K562 (cell line): Measurements from ENCODE around the gene HEPHL1. TPM values are rescaled to one million over a fixed set of nuclear protein-coding genes. Genes with fewer than 3 reads are reported as not detected.

Source experiments
- ATAC-seq: fragments of 200-7000 bp; cut with Tn5 transposase; 3 replicates; pipeline ENCODE4 v1.9.1; 2020; ENCODE audit warnings: moderate library complexity
- Bru-seq: library from RNA; stranded (reverse); fragments of 400-500 nt; gene quantifications from one replicate; lab custom pipeline; 2021; lab: Mats Ljungman, UMichigan
- BruChase-seq, 2 experiments: library from RNA; stranded (reverse); fragments of 400-500 nt; gene quantifications; one replicate each; lab custom pipeline; 2021; lab: Mats Ljungman, UMichigan
- BruUV-seq: library from RNA; stranded (reverse); fragments of 400-500 nt; replicated peaks from 2 replicates; lab custom pipeline; 2021; lab: Mats Ljungman, UMichigan
- CTCF ChIA-PET: fragments of 300-600 bp; formaldehyde crosslinking; extraction: SDS; loops from one replicate; lab custom pipeline; 2021; ENCODE audit warnings: low intra/inter-chr PET ratio; lab: Yijun Ruan, JAX
- POLR2A ChIA-PET: fragments of 300-600, 350-650 bp; sonication (Branson Sonifier 250); formaldehyde crosslinking; extraction: SDS; loops from one replicate; lab custom pipeline; 2021; ENCODE audit warnings: antibody characterized with exemption, inconsistent platforms; lab: Yijun Ruan, JAX
- DNase-seq, 4 experiments: peaks; one replicate each; pipeline versions ENCODE4 v3.0.0 to v3.0.0-alpha.2; 2011 to 2018; ENCODE audit warnings: low spot score in 3 of 4, mixed read lengths in 3 of 4; ENCODE audit errors: extremely low read depth in 1 of 4
- FAIRE-seq: peaks from 2 replicates; lab custom pipeline; 2011; peaks lifted over from hg19 to GRCh38; lab: Jason Lieb, UNC
- H2AFZ ChIP-seq: 2 replicates; pipeline ENCODE4 v1.6.0; 2011; ENCODE audit warnings: low read depth, low read length, control low read depth, inconsistent platforms
- H3K27ac ChIP-seq: fragments of 200-600 bp; 3 replicates; pipeline ENCODE4 v1.8.0; 2011; ENCODE audit warnings: low read depth, mild to moderate bottlenecking, control low read depth, inconsistent platforms, low read length, moderate library complexity, mixed read lengths; ENCODE audit errors: extremely low read depth
- H3K27me3 ChIP-seq, 2 experiments: fragments of 300-600 bp in 1 of 2; 2 replicates in 1 of 2; 3 replicates in 1 of 2; pipeline versions ENCODE4 v1.6.0 to v1.8.0; 2011; ENCODE audit warnings: inconsistent platforms in 2 of 2, low read length in 2 of 2, mild to moderate bottlenecking in 1 of 2, mixed read lengths in 1 of 2, moderate library complexity in 1 of 2; ENCODE audit not compliant: control insufficient read depth in 2 of 2, insufficient read depth in 2 of 2
- H3K36me3 ChIP-seq: fragments of 300-600 bp; 3 replicates; pipeline ENCODE4 v1.8.0; 2011; ENCODE audit warnings: mild to moderate bottlenecking, low read length, inconsistent platforms; ENCODE audit not compliant: control insufficient read depth, insufficient read depth
- H3K4me1 ChIP-seq, 2 experiments: fragments of 200-600 bp in 1 of 2; replicated peaks in 1 of 2; 2 replicates in 1 of 2; 3 replicates in 1 of 2; pipeline versions ENCODE4 v1.5.1 to v1.8.0; 2011; ENCODE audit warnings: inconsistent platforms in 2 of 2, low read length in 2 of 2, mild to moderate bottlenecking in 1 of 2, mixed read lengths in 1 of 2, moderate library complexity in 1 of 2; ENCODE audit not compliant: control insufficient read depth in 2 of 2, insufficient read depth in 2 of 2
- H3K4me2 ChIP-seq: 2 replicates; pipeline ENCODE4 v1.6.1; 2011; ENCODE audit warnings: low read length, control low read depth, inconsistent platforms, mixed read lengths; ENCODE audit not compliant: insufficient read depth
- H3K4me3 ChIP-seq: fragments of 200-600 bp; sonication (generic), shearing (Covaris generic); 2 replicates; pipeline ENCODE4 v1.5.1; 2016; ENCODE audit warnings: control low read depth, inconsistent platforms
- H3K79me2 ChIP-seq: fragments of 200-600 bp; 3 replicates; pipeline ENCODE4 v1.8.0; 2011; ENCODE audit warnings: low read length, inconsistent platforms; ENCODE audit not compliant: control insufficient read depth, insufficient read depth
- H3K9ac ChIP-seq, 2 experiments: 2 replicates each; pipeline versions ENCODE4 v1.6.0 to v1.6.1; 2011; ENCODE audit warnings: low read depth in 2 of 2, low read length in 2 of 2, control low read depth in 1 of 2, inconsistent platforms in 1 of 2, mild to moderate bottlenecking in 1 of 2, mixed read lengths in 1 of 2; ENCODE audit not compliant: insufficient read depth in 1 of 2
- H3K9me1 ChIP-seq: one replicate; pipeline ENCODE4 v1.6.0; 2011; ENCODE audit warnings: inconsistent platforms, mild to moderate bottlenecking, low read length, moderate library complexity; ENCODE audit not compliant: control insufficient read depth, insufficient read depth
- H3K9me3 ChIP-seq: replicated peaks from 2 replicates; pipeline ENCODE4 v1.5.1; 2011; ENCODE audit warnings: low read depth, low read length, inconsistent platforms; ENCODE audit not compliant: control insufficient read depth, insufficient read depth
- H4K20me1 ChIP-seq: replicated peaks from 2 replicates; pipeline ENCODE4 v1.6.1; 2011; ENCODE audit warnings: low read length, inconsistent platforms, mixed read lengths; ENCODE audit not compliant: control insufficient read depth, insufficient read depth
- CTCFL ChIP-seq: IDR thresholded peaks from 2 replicates; pipeline ENCODE4 v1.6.1; 2011; ENCODE audit warnings: borderline replicate concordance, low read depth, mild to moderate bottlenecking, moderate library complexity, low read length; ENCODE audit not compliant: insufficient read depth, poor library complexity, severe bottlenecking
- IRF1 ChIP-seq: sonication (generic); formaldehyde crosslinking; IDR thresholded peaks from 2 replicates; pipeline ENCODE4 v1.8.0; 2022; ENCODE audit warnings: missing genetic modification reagents, mild to moderate bottlenecking, borderline replicate concordance
- MTA3 ChIP-seq: fragments of 450-650 bp; formaldehyde crosslinking; IDR thresholded peaks from 2 replicates; pipeline ENCODE4 v1.6.1; 2017; ENCODE audit warnings: mild to moderate bottlenecking, borderline replicate concordance
- SAFB2 ChIP-seq: fragments of 200-400 bp; formaldehyde crosslinking; IDR thresholded peaks from 2 replicates; pipeline ENCODE4 v1.6.1; 2018; ENCODE audit warnings: borderline replicate concordance, low read length, low read depth, moderate library complexity; ENCODE audit not compliant: severe bottlenecking
- SRSF7 ChIP-seq: fragments of 200-400 bp; formaldehyde crosslinking; optimal IDR thresholded peaks from 2 replicates; pipeline ENCODE3; 2017; ENCODE audit warnings: mild to moderate bottlenecking, low read depth, low read length
- ZNF589 ChIP-seq: fragments of 200-800 bp; sonication (Bioruptor generic); IDR thresholded peaks from 2 replicates; pipeline ENCODE4 v1.6.1; 2016; ENCODE audit warnings: low read depth, missing genetic modification characterization, missing compliant biosample characterization
- WGBS: fragments of 100-300 bp; shearing (Covaris generic); methylation state at CpG from one replicate; pipeline ENCODE4 v1.1.6; 2016; ENCODE audit warnings: low coverage, mixed read lengths; ENCODE audit not compliant: insufficient coverage; ENCODE audit errors: missing lambda C conversion rate; 5-methylcytosine and 5-hydroxymethylcytosine counted together
- in situ Hi-C: fragments of 300-500 bp; cut with MboI; formaldehyde crosslinking; loops from 4 replicates; pipeline ENCODE4 v1.15.0; 2018; ENCODE audit warnings: inconsistent platforms, mixed read lengths
- intact Hi-C: fragments of 100-400 bp; cut with micrococcal nuclease; formaldehyde crosslinking; loops from 2 replicates; pipeline ENCODE4 v1.14.2; 2022
- long read RNA-seq, 3 experiments: library from polyadenylated mRNA in 2 of 3; library from RNA in 1 of 3; unstranded in 2 of 3; stranded (forward) in 1 of 3; transcript quantifications; one replicate each; pipeline ENCODE4 v2.0.0, GENCODE V29; 2019 to 2022
- polyA minus RNA-seq, 3 experiments: library from RNA; depleted of rRNA, polyadenylated mRNA; stranded (reverse); fragments of >200 nt; gene quantifications; 2 replicates each; pipeline ENCODE4 v1.2.3, GENCODE V29; 2011
- polyA plus RNA-seq, 8 experiments: library from polyadenylated mRNA; depleted of rRNA in 4 of 8; stranded (reverse) in 5 of 8; unstranded in 3 of 8; fragments of >200 nt; fragmentation: Nextera tagmentation in 2 of 8; fragmentation: Illumina TruSeq in 1 of 8; extraction: Ambion mirVana in 2 of 8; extraction: Trizol in 1 of 8; gene quantifications; 2 replicates each; pipeline versions ENCODE4 v1.2.1 to v1.2.3, GENCODE V29; 2011 to 2014; ENCODE audit warnings: inconsistent platforms in 1 of 8, missing spikeins in 1 of 8
- total RNA-seq, 7 experiments: library from RNA; depleted of rRNA in 6 of 7; stranded (reverse); fragments of >200 nt in 6 of 7; fragmentation: Illumina TruSeq in 2 of 7; extraction: Trizol in 2 of 7; gene quantifications; 2 replicates each; pipeline versions ENCODE4 v1.2.1 to v1.2.3, GENCODE V29; 2011 to 2021; ENCODE audit warnings: low replicate concordance in 1 of 7
- TF ChIP-seq, protein P1 (sequence below): fragments of 450-650 bp; formaldehyde crosslinking; IDR thresholded peaks from 2 replicates; pipeline ENCODE4 v1.4.0; 2020; ENCODE audit warnings: mild to moderate bottlenecking

Gene HEPHL1, protein sequence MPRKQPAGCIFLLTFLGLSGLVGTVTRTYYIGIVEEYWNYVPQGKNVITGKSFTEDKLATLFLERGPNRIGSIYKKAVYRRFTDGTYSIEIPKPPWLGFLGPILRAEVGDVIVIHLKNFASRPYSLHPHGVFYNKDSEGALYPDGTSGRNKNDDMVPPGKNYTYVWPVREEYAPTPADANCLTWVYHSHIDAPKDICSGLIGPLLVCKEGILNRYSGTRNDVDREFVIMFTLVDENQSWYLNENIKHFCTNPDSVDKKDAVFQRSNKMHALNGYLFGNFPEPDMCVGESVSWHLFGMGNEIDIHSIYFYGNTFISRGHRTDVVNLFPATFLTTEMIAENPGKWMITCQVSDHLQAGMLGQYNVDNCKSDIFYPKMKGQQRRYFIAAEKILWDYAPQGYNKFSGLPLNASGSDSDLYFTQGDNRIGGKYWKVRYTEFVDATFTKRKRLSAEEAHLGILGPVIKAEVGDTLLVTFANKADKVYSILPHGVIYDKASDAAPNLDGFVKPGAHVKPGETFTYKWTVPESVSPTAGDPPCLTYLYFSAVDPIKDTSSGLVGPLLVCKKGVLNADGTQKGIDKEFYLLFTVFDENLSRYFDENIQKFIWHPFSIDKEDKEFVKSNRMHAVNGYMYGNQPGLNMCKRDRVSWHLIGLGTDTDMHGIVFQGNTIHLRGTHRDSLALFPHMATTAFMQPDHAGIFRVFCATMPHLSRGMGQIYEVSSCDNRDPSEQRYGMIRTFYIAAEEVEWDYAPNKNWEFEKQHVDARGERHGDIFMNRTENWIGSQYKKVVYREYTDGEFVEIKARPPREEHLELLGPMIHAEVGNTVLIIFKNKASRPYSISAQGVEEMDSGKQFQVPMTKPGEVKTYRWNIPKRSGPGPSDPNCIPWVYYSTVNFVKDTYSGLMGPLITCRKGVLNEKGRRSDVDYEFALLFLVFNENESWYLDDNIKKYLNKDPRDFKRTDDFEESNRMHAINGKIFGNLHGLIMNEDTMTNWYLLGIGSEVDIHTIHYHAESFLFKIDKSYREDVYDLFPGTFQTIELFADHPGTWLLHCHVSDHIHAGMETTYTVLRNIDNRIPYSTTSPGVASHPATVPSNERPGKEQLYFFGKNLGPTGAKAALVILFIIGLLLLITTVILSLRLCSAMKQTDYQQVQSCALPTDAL
- total RNA-seq (2011; cell fraction: chromatin; rRNA removed; ENCODE audit: low replicate concordance) = not detected in 2 replicates
- total RNA-seq (2011; cell fraction: nucleolus; rRNA removed) = not detected in 2 replicates
- total RNA-seq (2011; cell fraction: nucleoplasm; rRNA removed) = not detected in 2 replicates
- total RNA-seq (2014; rRNA removed) (not detected in 2 replicates), total RNA-seq (2014; rRNA removed; fragmentation: Illumina TruSeq; extraction: Trizol) (not detected in 2 replicates), total RNA-seq (2015; rRNA removed; fragmentation: Illumina TruSeq; extraction: Trizol) (0.04 TPM in 1 of 2 replicates, not detected in the other), total RNA-seq (2021) (not detected in 2 replicates), polyA plus RNA-seq (2011; rRNA removed) (0.01 TPM in 1 of 2 replicates, not detected in the other), polyA plus RNA-seq (2014; fragmentation: Illumina TruSeq; extraction: Trizol) (not detected in 2 replicates), polyA plus RNA-seq (2014; fragmentation: Nextera tagmentation; extraction: Ambion mirVana) (not detected), polyA plus RNA-seq (2014; rRNA removed) (0.01 TPM in 1 of 2 replicates, not detected in the other), polyA minus RNA-seq (2011; rRNA and poly(A)+ RNA removed) (not detected in 2 replicates), Bru-seq, nascent RNA (percentile 2 among the genes with signal in this experiment), BruChase-seq, experiment 1, labeled RNA remaining after a 2-hour chase (percentile 3 among the genes with signal in this experiment), BruChase-seq, experiment 2, labeled RNA remaining after a 6-hour chase (percentile 2 among the genes with signal in this experiment)
- polyA plus RNA-seq (2011; cell fraction: cytosol; rRNA removed) = 0.01 TPM in 1 of 2 replicates, not detected in the other
- polyA plus RNA-seq (2011; cell fraction: nucleus; rRNA removed) = not detected in 2 replicates
- polyA plus RNA-seq (2012) = 0.01 TPM in 2 replicates
- polyA minus RNA-seq (2011; cell fraction: cytosol; rRNA and poly(A)+ RNA removed) = not detected in 2 replicates
- polyA minus RNA-seq (2011; cell fraction: nucleus; rRNA and poly(A)+ RNA removed) = not detected in 2 replicates
- long read RNA-seq, experiment 1 = 0 reads
- long read RNA-seq, experiment 2 = 0 reads
- long read RNA-seq, experiment 3 = 0 reads

DNA sequence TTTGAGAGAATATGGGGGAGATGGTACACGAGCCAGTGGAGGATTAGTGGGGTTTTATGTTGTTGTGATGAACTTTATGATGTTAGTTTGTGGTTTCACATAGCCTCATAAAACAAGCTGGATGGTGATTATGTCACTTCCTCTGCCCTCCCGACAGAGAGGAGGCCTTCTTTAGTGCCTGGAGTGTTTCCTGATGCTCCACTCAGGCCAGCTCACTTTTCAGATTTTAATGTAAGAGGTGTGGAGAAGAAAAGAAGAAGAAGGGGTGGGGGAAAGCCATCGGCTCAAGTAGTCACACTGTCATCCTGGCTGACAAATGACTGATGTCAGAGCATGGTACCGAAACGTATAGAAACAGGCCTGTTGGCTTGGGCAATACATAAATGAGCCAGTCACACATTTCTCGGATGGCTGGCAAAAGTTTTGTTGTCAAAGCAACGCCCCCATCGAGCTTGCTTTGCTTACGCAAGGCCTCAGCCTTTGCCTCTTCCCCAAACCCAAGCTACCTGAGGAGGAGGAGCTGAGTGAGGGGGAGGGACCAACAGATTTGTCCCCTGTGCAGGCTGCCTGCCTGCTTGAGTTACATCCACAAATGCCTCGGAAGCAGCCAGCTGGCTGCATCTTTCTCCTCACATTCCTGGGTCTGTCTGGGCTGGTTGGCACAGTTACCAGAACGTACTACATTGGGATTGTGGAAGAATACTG is at the start of gene HEPHL1:
HEPHL1 (plus strand) TSS at position 578 of the 705 bp plus-strand sequence; CDS start at position 593, 15 bp downstream.
- in situ Hi-C loops = no loop called here
- BruUV-seq = no TSS peak
- no peaks in the 10 kb centered on the region for H4K20me1 ChIP-seq
- no peak for ATAC-seq
- intact Hi-C loops = loop anchor here (5.0 to 10.0 kb wide), 2 partner anchors 49 to 96 kb away; no protein-coding TSS in a partner anchor
- no peaks in the 10 kb centered on the region for H3K27me3 ChIP-seq
- no peaks in the 10 kb centered on the region for H3K36me3 ChIP-seq
- no peak within 1 kb of the TSS for H3K4me2 ChIP-seq
- no peak for FAIRE-seq
- no peak within 1 kb of the TSS for H3K4me3 ChIP-seq
- DNase-seq = no peak
- H3K9me3 ChIP-seq = no peaks in the 10 kb centered on the region
- POLR2A ChIA-PET = interaction anchor here (0.6 kb wide), 1 partner anchor 9 kb away, joined by 3 read pairs; no protein-coding TSS in a partner anchor
- H3K9ac ChIP-seq = no peak within 1 kb of the TSS
- peak within 1 kb of the TSS; percentile 40 for H2AFZ ChIP-seq
- CTCF ChIA-PET = interaction anchor here (0.6 kb wide), 1 partner anchor 112 kb away, joined by 3 read pairs; no protein-coding TSS in a partner anchor
- H3K9me1 ChIP-seq = no peaks in the 10 kb centered on the region
- WGBS = 33% methylated on average over 11 of the region's 11 CpGs
- peaks cover 0 to 5% of the 10 kb centered on the region in 2 experiments; a peak in 3 of 5 replicates for H3K4me1 ChIP-seq
- H3K27ac ChIP-seq = no peak within 1 kb of the TSS
- H3K79me2 ChIP-seq = no peaks in the 10 kb centered on the region
- TF ChIP-seq SRSF7 (no peak), CTCFL (no peak), MTA3 (no peak), SAFB2 (no peak), IRF1 (CRISPR knock-in tag) (no peak), ZNF589 (no peak)
- TF ChIP-seq, protein P1, sequence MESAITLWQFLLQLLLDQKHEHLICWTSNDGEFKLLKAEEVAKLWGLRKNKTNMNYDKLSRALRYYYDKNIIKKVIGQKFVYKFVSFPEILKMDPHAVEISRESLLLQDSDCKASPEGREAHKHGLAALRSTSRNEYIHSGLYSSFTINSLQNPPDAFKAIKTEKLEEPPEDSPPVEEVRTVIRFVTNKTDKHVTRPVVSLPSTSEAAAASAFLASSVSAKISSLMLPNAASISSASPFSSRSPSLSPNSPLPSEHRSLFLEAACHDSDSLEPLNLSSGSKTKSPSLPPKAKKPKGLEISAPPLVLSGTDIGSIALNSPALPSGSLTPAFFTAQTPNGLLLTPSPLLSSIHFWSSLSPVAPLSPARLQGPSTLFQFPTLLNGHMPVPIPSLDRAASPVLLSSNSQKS (CRISPR knock-in tag) = no peak
